ENCODE data around the gene POC1B. TPM values are rescaled to one million over a fixed set of nuclear protein-coding genes. Genes with fewer than 3 reads are reported as not detected.

The POC1B gene
- 10 to 100 TPM; 61.3 to 76.3 TPM for total RNA-seq

GRCh38 chr12:89525824-89526770, at the start of gene POC1B:
Gene POC1B, minus strand, starts transcription at chr12:89526047. Its CDS starts 152 bp downstream, at chr12:89525895.
- Mint-ChIP-seq H3K4me3 (peak within 1 kb of the TSS; percentile 93), H3K27me3 (no peaks in the 10 kb centered on the region), H3K4me1 (ENCODE audit: low read depth in 2 of 2) (peaks cover 42 to 61% of the 10 kb centered on the region in 2 donors), H3K27ac (peak within 1 kb of the TSS; percentile 78 to 85), H3K9me3 (no peaks in the 10 kb centered on the region), H3K36me3 (peaks cover 27% of the 10 kb centered on the region)
- DNase-seq (ENCODE audit: low spot score) (peak; percentile 81), ATAC-seq (peak; percentile 85 to 87)

GRCh38 chr12:89575374-89575773, 49.5 kb upstream of the POC1B start:
- no peak overlapping the region for H3K27ac Mint-ChIP-seq
- H3K9me3 Mint-ChIP-seq = no peaks in the 10 kb centered on the region
- no peaks in the 10 kb centered on the region for H3K27me3 Mint-ChIP-seq
- ATAC-seq (no peak), DNase-seq (ENCODE audit: low spot score) (no peak)
- no peaks in the 10 kb centered on the region for H3K36me3 Mint-ChIP-seq
- H3K4me3 Mint-ChIP-seq = no peak overlapping the region
- no peaks in the 10 kb centered on the region for H3K4me1 Mint-ChIP-seq (ENCODE audit: low read depth in 2 of 2)

- Mint-ChIP-seq H3K4me1 (ENCODE audit: low read depth in 2 of 2) (no peaks in the 10 kb centered on the region), H3K4me3 (no peak overlapping the region), H3K27ac (no peak overlapping the region), H3K36me3 (no peaks in the 10 kb centered on the region), H3K27me3 (no peaks in the 10 kb centered on the region), H3K9me3 (no peaks in the 10 kb centered on the region)
- DNase-seq (ENCODE audit: low spot score) = no peak
- ATAC-seq = no peak
Measured at GRCh38 chr12:89574736-89575208, 48.9 kb upstream of the POC1B start.

- H3K27me3 Mint-ChIP-seq = no peaks in the 10 kb centered on the region
Measured at GRCh38 chr12:89573051-89573810, 47.4 kb upstream of the POC1B start.

GRCh38 chr12:89571491-89572195, 45.8 kb upstream of the POC1B start:
- H3K36me3 Mint-ChIP-seq = no peaks in the 10 kb centered on the region
- no peaks in the 10 kb centered on the region for H3K9me3 Mint-ChIP-seq
- H3K4me1 Mint-ChIP-seq (ENCODE audit: low read depth in 2 of 2) = peaks cover 0 to 5% of the 10 kb centered on the region in 2 donors
- H3K4me3 Mint-ChIP-seq = no peak overlapping the region
- ATAC-seq = no peak
- DNase-seq (ENCODE audit: low spot score) = no peak
- no peak overlapping the region for H3K27ac Mint-ChIP-seq
- H3K27me3 Mint-ChIP-seq = no peaks in the 10 kb centered on the region

More at GRCh38 chr12:89573051-89573810, 47.4 kb upstream of the POC1B start:
- no peaks in the 10 kb centered on the region for H3K9me3 Mint-ChIP-seq
- DNase-seq (ENCODE audit: low spot score) (no peak), ATAC-seq (no peak)
- no peaks in the 10 kb centered on the region for H3K4me1 Mint-ChIP-seq (ENCODE audit: low read depth in 2 of 2)
- no peak overlapping the region for H3K27ac Mint-ChIP-seq
- no peak overlapping the region for H3K4me3 Mint-ChIP-seq
- no peaks in the 10 kb centered on the region for H3K36me3 Mint-ChIP-seq

GRCh38 chr12:89568484-89568883, 42.6 kb upstream of the POC1B start:
- no peak for DNase-seq (ENCODE audit: low spot score)
- H3K27me3 Mint-ChIP-seq = no peaks in the 10 kb centered on the region
- H3K4me3 Mint-ChIP-seq = no peak overlapping the region
- peaks cover 0 to 10% of the 10 kb centered on the region in 2 donors for H3K4me1 Mint-ChIP-seq (ENCODE audit: low read depth in 2 of 2)
- H3K9me3 Mint-ChIP-seq = no peaks in the 10 kb centered on the region
- H3K27ac Mint-ChIP-seq = no peak overlapping the region
- no peak for ATAC-seq
- no peaks in the 10 kb centered on the region for H3K36me3 Mint-ChIP-seq

- Mint-ChIP-seq H3K9me3 (no peaks in the 10 kb centered on the region), H3K36me3 (no peaks in the 10 kb centered on the region), H3K4me1 (ENCODE audit: low read depth in 2 of 2) (peaks cover 0 to 10% of the 10 kb centered on the region in 2 donors), H3K4me3 (no peak overlapping the region), H3K27ac (no peak overlapping the region), H3K27me3 (no peaks in the 10 kb centered on the region)
- DNase-seq (ENCODE audit: low spot score) (no peak), ATAC-seq (no peak)
Measured at GRCh38 chr12:89567691-89568239, 41.9 kb upstream of the POC1B start.

GRCh38 chr12:89566615-89567014, 40.8 kb upstream of the POC1B start:
- H3K9me3 Mint-ChIP-seq = no peaks in the 10 kb centered on the region
- H3K36me3 Mint-ChIP-seq = no peaks in the 10 kb centered on the region
- DNase-seq (ENCODE audit: low spot score) = no peak
- H3K4me3 Mint-ChIP-seq = no peak overlapping the region
- peaks cover 0 to 10% of the 10 kb centered on the region in 2 donors for H3K4me1 Mint-ChIP-seq (ENCODE audit: low read depth in 2 of 2)
- no peak overlapping the region for H3K27ac Mint-ChIP-seq
- ATAC-seq = no peak
- H3K27me3 Mint-ChIP-seq = no peaks in the 10 kb centered on the region

GRCh38 chr12:89565002-89565401, 39.2 kb upstream of the POC1B start:
- no peaks in the 10 kb centered on the region for H3K27me3 Mint-ChIP-seq
- no peak overlapping the region for H3K4me3 Mint-ChIP-seq

GRCh38 chr12:89559753-89560152, 33.9 kb upstream of the POC1B start:
- ATAC-seq (no peak), DNase-seq (ENCODE audit: low spot score) (no peak)
- no peaks in the 10 kb centered on the region for H3K36me3 Mint-ChIP-seq
- no peaks in the 10 kb centered on the region for H3K9me3 Mint-ChIP-seq
- no peaks in the 10 kb centered on the region for H3K4me1 Mint-ChIP-seq (ENCODE audit: low read depth in 2 of 2)
- no peak overlapping the region for H3K4me3 Mint-ChIP-seq
- H3K27ac Mint-ChIP-seq = no peak overlapping the region
- H3K27me3 Mint-ChIP-seq = no peaks in the 10 kb centered on the region

More at GRCh38 chr12:89565002-89565401, 39.2 kb upstream of the POC1B start:
- DNase-seq (ENCODE audit: low spot score) (no peak), ATAC-seq (no peak)
- Mint-ChIP-seq H3K27ac (no peak overlapping the region), H3K9me3 (no peaks in the 10 kb centered on the region), H3K36me3 (no peaks in the 10 kb centered on the region), H3K4me1 (ENCODE audit: low read depth in 2 of 2) (peaks cover 0 to 10% of the 10 kb centered on the region in 2 donors)

- ATAC-seq = no peak
- no peak overlapping the region for H3K4me3 Mint-ChIP-seq
- H3K27me3 Mint-ChIP-seq = peaks cover 0 to 5% of the 10 kb centered on the region in 2 donors
- no peak overlapping the region for H3K27ac Mint-ChIP-seq
- DNase-seq (ENCODE audit: low spot score) = no peak
- no peaks in the 10 kb centered on the region for H3K4me1 Mint-ChIP-seq (ENCODE audit: low read depth in 2 of 2)
- peaks cover 6% of the 10 kb centered on the region for H3K36me3 Mint-ChIP-seq
- no peaks in the 10 kb centered on the region for H3K9me3 Mint-ChIP-seq
Measured at GRCh38 chr12:89556976-89557375, 31.1 kb upstream of the POC1B start.

- H3K4me1 Mint-ChIP-seq (ENCODE audit: low read depth in 2 of 2) = peaks cover 0 to 3% of the 10 kb centered on the region in 2 donors
- no peak overlapping the region for H3K27ac Mint-ChIP-seq
- H3K36me3 Mint-ChIP-seq = peaks cover 6% of the 10 kb centered on the region
Measured at GRCh38 chr12:89552376-89552775, 26.5 kb upstream of the POC1B start.

GRCh38 chr12:89551747-89552146, 25.9 kb upstream of the POC1B start:
- Mint-ChIP-seq H3K9me3 (no peaks in the 10 kb centered on the region), H3K4me1 (ENCODE audit: low read depth in 2 of 2) (peaks cover 5 to 8% of the 10 kb centered on the region in 2 donors), H3K27me3 (peaks cover 0 to 5% of the 10 kb centered on the region in 2 donors), H3K27ac (no peak overlapping the region), H3K4me3 (no peak overlapping the region), H3K36me3 (peaks cover 6% of the 10 kb centered on the region)
- DNase-seq (ENCODE audit: low spot score) = no peak
- ATAC-seq = no peak

More at GRCh38 chr12:89552376-89552775, 26.5 kb upstream of the POC1B start:
- H3K9me3 Mint-ChIP-seq = no peaks in the 10 kb centered on the region
- DNase-seq (ENCODE audit: low spot score) (no peak), ATAC-seq (no peak)
- no peak overlapping the region for H3K4me3 Mint-ChIP-seq
- peaks cover 0 to 5% of the 10 kb centered on the region in 2 donors for H3K27me3 Mint-ChIP-seq

All from natural killer cell treated with Interleukin-12 subunit alpha and Interleukin-12 subunit beta and Interleukin-15 and Interleukin-18, amount 100 ng/mL, for 72 hours (primary cell).